Measurements from ENCODE around the gene MUC5B.

DNA sequence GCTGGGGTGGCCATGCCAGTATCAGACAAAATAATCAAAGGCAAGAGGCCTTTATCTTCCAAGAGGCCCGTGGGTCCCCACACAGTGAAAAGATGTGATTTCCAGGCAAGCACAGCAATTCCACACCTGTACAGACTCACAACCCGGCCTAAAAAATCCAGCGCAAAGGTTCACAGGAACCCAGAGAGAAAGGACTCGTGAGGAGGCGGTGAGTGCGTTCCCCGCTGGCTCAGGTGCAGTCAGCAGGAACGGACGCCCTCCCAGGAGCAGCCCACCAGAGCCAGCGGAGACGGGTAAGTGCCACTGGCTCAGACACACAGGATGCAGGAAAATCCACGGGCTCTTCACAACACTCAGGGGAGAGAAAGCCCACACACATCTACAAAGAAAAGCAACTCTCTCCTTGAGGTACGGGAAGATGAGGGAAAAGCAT, 82.2 kb downstream of the MUC5B start:
- TF ChIP-seq, protein P1, sequence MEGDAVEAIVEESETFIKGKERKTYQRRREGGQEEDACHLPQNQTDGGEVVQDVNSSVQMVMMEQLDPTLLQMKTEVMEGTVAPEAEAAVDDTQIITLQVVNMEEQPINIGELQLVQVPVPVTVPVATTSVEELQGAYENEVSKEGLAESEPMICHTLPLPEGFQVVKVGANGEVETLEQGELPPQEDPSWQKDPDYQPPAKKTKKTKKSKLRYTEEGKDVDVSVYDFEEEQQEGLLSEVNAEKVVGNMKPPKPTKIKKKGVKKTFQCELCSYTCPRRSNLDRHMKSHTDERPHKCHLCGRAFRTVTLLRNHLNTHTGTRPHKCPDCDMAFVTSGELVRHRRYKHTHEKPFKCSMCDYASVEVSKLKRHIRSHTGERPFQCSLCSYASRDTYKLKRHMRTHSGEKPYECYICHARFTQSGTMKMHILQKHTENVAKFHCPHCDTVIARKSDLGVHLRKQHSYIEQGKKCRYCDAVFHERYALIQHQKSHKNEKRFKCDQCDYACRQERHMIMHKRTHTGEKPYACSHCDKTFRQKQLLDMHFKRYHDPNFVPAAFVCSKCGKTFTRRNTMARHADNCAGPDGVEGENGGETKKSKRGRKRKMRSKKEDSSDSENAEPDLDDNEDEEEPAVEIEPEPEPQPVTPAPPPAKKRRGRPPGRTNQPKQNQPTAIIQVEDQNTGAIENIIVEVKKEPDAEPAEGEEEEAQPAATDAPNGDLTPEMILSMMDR (IDR thresholded peaks at IDR 0.05), result no peak
- no peak for TF ChIP-seq POLR2A (IDR thresholded peaks at IDR 0.05)

Data from esophagus squamous epithelium (tissue), 4 donors.